Coronary artery (tissue), 2 donors: ENCODE data around the gene IMMP2L.

Experiments used
- DNase-seq: peaks from one replicate; pipeline ENCODE4 v3.0.0-alpha.2; 2017; ENCODE audit warnings: low spot score
- H3K27ac ChIP-seq, 2 donors: fragments of 200-600 bp; sonication (generic); one replicate each; pipeline ENCODE4 v1.5.1; 2016 to 2019
- H3K4me3 ChIP-seq: fragments of 200-600 bp; sonication (generic); 2 replicates; pipeline ENCODE4 v1.5.1; 2016; ENCODE audit warnings: mild to moderate bottlenecking, moderate library complexity
- CTCF ChIP-seq: fragments of 200-600 bp; sonication (generic); IDR thresholded peaks from one replicate; pipeline ENCODE4 v1.5.1; 2019; ENCODE audit warnings: antibody characterized with exemption

IMMP2L gene

DNA sequence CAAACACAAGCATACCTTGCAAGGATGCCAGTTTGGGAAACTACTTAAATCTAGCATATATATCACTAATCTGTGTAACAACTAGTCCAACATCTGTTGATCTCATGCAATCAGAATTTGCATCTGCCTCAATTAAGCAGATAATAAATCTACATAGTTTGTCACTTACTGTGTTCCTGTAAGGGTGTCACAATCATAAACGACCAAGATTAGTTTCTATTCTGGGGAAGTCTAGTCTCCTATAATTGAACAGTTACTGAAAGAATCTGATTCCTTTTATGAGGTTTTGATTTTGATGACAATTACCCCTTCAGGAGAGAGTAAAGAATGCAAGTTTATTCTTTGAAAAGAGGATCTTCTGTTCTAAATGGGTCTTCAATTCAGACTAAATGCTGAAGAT lies 556.8 kb downstream of the IMMP2L start:
- no peak for TF ChIP-seq CTCF
- no peak for DNase-seq
- H3K4me3 ChIP-seq = no peak overlapping the region
- H3K27ac ChIP-seq = no peak overlapping the region

DNA sequence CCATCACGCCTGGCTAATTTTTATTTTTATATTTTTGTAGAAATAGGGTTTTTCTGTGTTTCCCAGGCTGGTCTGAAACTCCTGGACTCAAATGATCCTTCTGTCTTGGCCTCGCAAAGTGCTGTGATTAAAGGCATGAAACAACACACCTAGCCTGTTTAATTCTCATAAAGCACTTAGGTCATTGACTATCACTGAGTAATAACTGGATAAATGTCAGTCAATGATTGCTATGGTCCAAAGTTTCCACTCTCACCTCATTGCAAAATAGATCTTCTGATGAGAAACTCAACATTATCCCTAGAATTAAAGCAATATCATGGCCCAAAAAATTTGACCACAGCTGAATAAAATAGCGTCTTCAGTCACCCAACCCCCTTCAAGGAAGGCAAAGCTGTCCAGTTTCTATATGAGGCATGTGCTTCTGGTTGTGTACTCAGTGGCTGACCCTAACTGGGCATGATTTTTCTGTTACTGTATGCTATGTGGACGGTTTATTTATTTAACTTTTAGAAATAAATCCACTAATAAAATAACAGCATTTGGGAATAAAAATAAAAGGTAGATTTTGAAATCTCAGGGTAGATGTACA lies 557.9 kb downstream of the IMMP2L start:
- DNase-seq = no peak
- Histone ChIP-seq H3K4me3 (no peak overlapping the region), H3K27ac (no peak overlapping the region)
- no peak for TF ChIP-seq CTCF

- no peak overlapping the region for H3K27ac ChIP-seq
- no peak overlapping the region for H3K4me3 ChIP-seq
- no peak for TF ChIP-seq CTCF
- DNase-seq = no peak
Observed at GRCh38 chr7:111003883-111004282, 558.4 kb downstream of the IMMP2L start.

DNA sequence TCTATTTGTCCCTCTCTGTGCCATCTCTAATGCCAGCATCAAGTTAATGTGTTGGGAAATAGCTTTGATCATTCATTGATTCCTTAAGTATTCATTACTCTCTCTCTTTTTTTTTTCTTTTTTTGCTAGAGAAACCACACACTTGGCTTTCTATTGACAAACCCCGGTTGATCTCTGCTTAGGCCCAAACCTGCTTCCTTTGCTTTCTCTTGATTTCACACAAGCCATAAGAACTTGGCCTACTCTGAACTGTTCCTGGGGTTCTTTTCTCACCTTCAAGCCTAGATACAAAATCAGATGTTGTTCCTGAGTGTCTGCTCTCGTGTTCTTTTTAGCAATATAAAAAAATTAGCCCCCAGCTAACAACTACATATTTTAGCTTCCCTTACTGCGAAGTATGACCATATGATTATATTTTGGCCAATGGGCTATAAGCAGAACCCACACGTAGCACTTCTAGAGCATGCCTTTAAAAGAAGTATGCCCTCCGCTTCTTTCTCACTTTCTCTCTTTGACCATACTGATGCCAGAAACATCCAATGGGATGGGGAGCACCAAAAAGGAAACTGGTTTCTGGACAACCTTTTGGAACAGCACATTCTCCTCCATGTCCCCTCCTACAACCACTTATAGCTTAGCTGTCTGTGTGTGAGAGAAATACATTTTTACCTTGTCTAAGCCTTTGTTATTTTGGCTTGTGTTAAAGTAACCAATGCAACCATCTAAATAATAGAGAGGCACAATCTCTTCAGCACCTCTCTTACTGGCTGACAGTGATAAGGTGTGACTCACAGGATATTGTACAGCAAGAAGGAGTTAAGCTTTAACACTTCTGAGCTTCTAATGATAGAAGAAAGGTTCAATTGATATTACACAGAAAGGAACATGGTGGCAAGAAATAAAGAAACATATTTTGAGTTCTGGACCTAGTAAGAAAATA lies 568.0 kb downstream of the IMMP2L start:
- Histone ChIP-seq H3K4me3 (no peak overlapping the region), H3K27ac (no peak overlapping the region)
- DNase-seq = no peak
- no peak for TF ChIP-seq CTCF

DNA sequence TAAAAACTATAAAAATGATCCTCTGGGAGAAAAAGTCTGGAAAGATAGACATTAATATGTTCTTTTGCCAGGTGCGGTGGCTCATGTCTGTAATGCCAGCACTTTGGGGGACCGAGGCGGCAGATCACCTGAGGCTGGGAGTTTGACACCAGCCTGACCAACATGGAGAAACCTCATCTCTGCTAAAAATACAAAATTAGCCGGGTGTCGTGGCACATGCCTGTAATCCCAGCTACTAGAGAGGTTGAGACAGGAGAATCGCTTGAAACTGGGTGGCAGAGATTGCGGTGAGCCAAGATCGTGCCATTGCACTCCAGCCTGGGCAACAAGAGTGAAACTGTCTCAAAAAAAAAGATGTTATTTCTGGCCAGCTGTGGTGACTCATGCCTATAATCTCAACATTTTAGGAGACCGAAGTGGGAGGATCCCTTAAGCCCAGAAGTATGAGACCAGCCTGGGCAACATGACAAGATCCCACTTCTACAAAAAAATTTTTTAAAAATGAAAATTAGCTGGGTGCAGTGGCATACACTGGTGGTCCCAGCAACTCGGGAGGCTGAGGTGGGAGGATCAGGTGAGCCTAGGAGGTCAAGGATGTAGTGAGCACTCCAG lies 573.3 kb downstream of the IMMP2L start:
- no peak for DNase-seq

DNA sequence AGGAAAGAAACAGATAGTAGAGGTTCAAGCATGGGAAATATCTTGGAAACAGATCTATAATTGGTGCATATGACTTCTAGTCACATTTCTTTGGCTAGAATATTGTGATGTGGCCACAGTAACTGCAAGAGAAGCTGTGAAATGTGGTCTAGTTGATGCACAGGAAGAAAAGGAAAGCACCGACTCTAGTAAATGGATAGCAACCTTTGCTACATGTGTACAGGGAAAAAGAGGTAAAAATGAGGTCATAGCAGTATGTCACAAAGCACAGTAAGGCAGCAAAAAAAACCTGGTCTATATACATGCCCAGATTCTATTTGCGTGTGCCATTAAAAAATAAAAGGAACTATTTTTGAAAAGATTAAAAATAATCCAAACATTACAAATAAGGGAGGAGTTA lies 573.9 kb downstream of the IMMP2L start:
- H3K4me3 ChIP-seq = no peak overlapping the region
- no peak overlapping the region for H3K27ac ChIP-seq
- TF ChIP-seq CTCF = no peak
- no peak for DNase-seq

More for the DNA sequence above, 573.3 kb downstream of the IMMP2L start:
- Histone ChIP-seq H3K27ac (no peak overlapping the region), H3K4me3 (no peak overlapping the region)
- TF ChIP-seq CTCF = no peak
